GM23338 (cell line): Measurements from ENCODE around the gene SPATS2.

ENCODE experiments used
- EZH2 ChIP-seq: fragments of 200-600 bp; sonication (generic); IDR thresholded peaks from one replicate; pipeline ENCODE4 v1.8.0; 2017; ENCODE audit warnings: antibody characterized with exemption, mild to moderate bottlenecking, low read depth; ENCODE audit not compliant: unreplicated experiment
- EZH2phosphoT487 ChIP-seq: fragments of 200-600 bp; sonication (generic); IDR thresholded peaks from one replicate; pipeline ENCODE4 v1.8.1; 2018; ENCODE audit warnings: antibody characterized with exemption; ENCODE audit not compliant: unreplicated experiment
- POLR2AphosphoS5 ChIP-seq: IDR thresholded peaks from 2 replicates; pipeline ENCODE4 v1.6.1; 2016; ENCODE audit warnings: antibody characterized with exemption, low read depth
- REST ChIP-seq: IDR thresholded peaks from one replicate; pipeline ENCODE4 v1.6.1; 2018; ENCODE audit warnings: antibody characterized with exemption; ENCODE audit not compliant: unreplicated experiment
- STAT1 ChIP-seq: IDR thresholded peaks from one replicate; pipeline ENCODE4 v1.6.1; 2016; ENCODE audit warnings: antibody characterized with exemption; ENCODE audit not compliant: unreplicated experiment
- ZNF331 ChIP-seq: fragments of 250-450 bp; sonication (Bioruptor Pico); IDR thresholded peaks from 2 replicates; pipeline ENCODE4 v1.5.0; 2020; ENCODE audit warnings: low read depth, mild to moderate bottlenecking, moderate library complexity
- TF ChIP-seq, protein P1 (sequence below), 2 experiments: fragments of 200-600 bp in 1 of 2; sonication (generic) in 1 of 2; conservative IDR thresholded peaks; 2 replicates each; pipeline versions ENCODE4 v1.5.1 to v1.6.1; 2016 to 2017; ENCODE audit warnings: antibody characterized with exemption in 2 of 2, low read depth in 2 of 2, mild to moderate bottlenecking in 2 of 2, moderate library complexity in 1 of 2

DNA sequence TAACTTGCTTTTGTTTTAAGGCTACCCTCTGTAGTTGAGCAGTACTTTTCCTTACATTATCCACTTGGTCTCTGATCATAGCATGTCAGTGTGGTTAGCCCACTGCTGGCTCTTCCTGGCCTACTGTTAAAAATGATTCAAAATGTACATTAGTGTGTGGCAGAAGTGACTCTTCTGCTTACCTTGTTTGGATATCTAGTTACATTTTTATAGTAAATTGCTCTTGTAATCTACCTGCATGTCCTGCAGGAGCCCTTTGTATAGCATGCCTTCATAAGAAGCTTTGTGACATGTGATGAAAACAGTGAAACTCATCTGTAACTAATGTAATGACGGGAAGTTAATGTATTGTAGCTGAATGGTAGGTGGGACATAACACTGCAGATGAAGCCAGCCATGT lies 8.1 kb downstream of the SPATS2 start:
- TF ChIP-seq, protein P1, sequence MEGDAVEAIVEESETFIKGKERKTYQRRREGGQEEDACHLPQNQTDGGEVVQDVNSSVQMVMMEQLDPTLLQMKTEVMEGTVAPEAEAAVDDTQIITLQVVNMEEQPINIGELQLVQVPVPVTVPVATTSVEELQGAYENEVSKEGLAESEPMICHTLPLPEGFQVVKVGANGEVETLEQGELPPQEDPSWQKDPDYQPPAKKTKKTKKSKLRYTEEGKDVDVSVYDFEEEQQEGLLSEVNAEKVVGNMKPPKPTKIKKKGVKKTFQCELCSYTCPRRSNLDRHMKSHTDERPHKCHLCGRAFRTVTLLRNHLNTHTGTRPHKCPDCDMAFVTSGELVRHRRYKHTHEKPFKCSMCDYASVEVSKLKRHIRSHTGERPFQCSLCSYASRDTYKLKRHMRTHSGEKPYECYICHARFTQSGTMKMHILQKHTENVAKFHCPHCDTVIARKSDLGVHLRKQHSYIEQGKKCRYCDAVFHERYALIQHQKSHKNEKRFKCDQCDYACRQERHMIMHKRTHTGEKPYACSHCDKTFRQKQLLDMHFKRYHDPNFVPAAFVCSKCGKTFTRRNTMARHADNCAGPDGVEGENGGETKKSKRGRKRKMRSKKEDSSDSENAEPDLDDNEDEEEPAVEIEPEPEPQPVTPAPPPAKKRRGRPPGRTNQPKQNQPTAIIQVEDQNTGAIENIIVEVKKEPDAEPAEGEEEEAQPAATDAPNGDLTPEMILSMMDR (conservative IDR thresholded peaks at IDR 0.05; ENCODE audit: low read depth in 2 of 2) = no peak
- no peak for TF ChIP-seq EZH2
- TF ChIP-seq POLR2AphosphoS5 = no peak
- TF ChIP-seq REST = no peak
- no peak for TF ChIP-seq STAT1
- TF ChIP-seq EZH2phosphoT487 = no peak
- no peak for TF ChIP-seq ZNF331 (CRISPR knock-in tag)
